PFSK-1 (cell line): ENCODE measurements around the gene LRRC14B.

Experiments
- FOXP2 ChIP-seq: optimal IDR thresholded peaks from 2 replicates; pipeline ENCODE3; 2011; ENCODE audit warnings: borderline replicate concordance, control low read depth, inconsistent platforms; ENCODE audit not compliant: insufficient read depth; ENCODE audit errors: extremely low read length, extremely low read depth
- POLR2AphosphoS5 ChIP-seq: IDR thresholded peaks from 2 replicates; pipeline ENCODE4 v1.6.1; 2012; ENCODE audit warnings: low read depth, mild to moderate bottlenecking, control low read depth, low read length, moderate library complexity
- SIN3A ChIP-seq: IDR thresholded peaks from 2 replicates; pipeline ENCODE4 v1.6.1; 2012; ENCODE audit warnings: mild to moderate bottlenecking, low read length, moderate library complexity, borderline replicate concordance; ENCODE audit not compliant: insufficient read depth
- TF ChIP-seq, protein P1 (sequence below), 2 experiments: IDR thresholded peaks; 2 replicates each; pipeline versions ENCODE4 v1.6.1 to v1.8.0; 2011 to 2012; ENCODE audit warnings: low read depth in 2 of 2, low read length in 2 of 2, control low read depth in 1 of 2, inconsistent platforms in 1 of 2, mild to moderate bottlenecking in 1 of 2, moderate library complexity in 1 of 2; ENCODE audit not compliant: insufficient read depth in 1 of 2

DNA sequence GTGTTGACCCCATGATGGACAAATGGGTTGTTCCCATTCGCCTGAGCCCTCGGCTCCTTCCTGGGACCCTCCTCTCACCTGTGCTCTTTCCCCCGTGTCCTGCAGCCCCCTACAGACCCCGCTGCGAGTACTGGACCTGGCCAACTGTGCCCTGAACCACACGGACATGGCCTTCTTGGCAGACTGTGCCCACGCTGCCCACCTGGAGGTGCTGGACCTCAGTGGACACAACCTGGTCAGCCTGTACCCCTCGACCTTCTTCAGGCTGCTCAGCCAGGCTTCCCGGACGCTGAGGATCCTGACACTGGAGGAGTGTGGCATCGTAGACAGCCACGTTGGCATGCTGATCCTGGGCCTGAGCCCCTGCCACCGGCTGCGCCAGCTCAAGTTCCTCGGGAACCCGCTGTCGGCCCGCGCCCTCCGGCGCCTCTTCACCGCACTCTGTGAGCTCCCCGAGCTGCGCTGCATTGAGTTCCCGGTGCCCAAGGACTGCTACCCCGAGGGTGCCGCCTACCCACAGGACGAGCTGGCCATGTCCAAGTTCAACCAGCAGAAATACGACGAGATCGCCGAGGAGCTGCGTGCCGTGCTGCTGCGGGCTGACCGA lies 3.4 kb downstream of the LRRC14B start:
- TF ChIP-seq POLR2AphosphoS5 = no peak
- TF ChIP-seq, protein P1, sequence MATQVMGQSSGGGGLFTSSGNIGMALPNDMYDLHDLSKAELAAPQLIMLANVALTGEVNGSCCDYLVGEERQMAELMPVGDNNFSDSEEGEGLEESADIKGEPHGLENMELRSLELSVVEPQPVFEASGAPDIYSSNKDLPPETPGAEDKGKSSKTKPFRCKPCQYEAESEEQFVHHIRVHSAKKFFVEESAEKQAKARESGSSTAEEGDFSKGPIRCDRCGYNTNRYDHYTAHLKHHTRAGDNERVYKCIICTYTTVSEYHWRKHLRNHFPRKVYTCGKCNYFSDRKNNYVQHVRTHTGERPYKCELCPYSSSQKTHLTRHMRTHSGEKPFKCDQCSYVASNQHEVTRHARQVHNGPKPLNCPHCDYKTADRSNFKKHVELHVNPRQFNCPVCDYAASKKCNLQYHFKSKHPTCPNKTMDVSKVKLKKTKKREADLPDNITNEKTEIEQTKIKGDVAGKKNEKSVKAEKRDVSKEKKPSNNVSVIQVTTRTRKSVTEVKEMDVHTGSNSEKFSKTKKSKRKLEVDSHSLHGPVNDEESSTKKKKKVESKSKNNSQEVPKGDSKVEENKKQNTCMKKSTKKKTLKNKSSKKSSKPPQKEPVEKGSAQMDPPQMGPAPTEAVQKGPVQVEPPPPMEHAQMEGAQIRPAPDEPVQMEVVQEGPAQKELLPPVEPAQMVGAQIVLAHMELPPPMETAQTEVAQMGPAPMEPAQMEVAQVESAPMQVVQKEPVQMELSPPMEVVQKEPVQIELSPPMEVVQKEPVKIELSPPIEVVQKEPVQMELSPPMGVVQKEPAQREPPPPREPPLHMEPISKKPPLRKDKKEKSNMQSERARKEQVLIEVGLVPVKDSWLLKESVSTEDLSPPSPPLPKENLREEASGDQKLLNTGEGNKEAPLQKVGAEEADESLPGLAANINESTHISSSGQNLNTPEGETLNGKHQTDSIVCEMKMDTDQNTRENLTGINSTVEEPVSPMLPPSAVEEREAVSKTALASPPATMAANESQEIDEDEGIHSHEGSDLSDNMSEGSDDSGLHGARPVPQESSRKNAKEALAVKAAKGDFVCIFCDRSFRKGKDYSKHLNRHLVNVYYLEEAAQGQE (IDR thresholded peaks at IDR 0.05; ENCODE audit: insufficient read depth in 1 of 2, low read depth in 2 of 2, low read length in 2 of 2) = no peak
- no peak for TF ChIP-seq FOXP2
- no peak for TF ChIP-seq SIN3A
